ENCODE results near the gene MACF1. TPM values are rescaled to one million over a fixed set of nuclear protein-coding genes. Genes with fewer than 3 reads are reported as not detected.
A peak's percentile ranks its signal among the peaks of the same experiment; 100 is the strongest.
"Not testable (repeated sequence)": the region's sequence is repeated elsewhere in the genome, so short reads cannot be mapped to it uniquely, and the experiment has no call there.

MACF1 gene
- total and polyA plus RNA-seq, 4 donors = 284 to 366 (median 329) TPM

DNA sequence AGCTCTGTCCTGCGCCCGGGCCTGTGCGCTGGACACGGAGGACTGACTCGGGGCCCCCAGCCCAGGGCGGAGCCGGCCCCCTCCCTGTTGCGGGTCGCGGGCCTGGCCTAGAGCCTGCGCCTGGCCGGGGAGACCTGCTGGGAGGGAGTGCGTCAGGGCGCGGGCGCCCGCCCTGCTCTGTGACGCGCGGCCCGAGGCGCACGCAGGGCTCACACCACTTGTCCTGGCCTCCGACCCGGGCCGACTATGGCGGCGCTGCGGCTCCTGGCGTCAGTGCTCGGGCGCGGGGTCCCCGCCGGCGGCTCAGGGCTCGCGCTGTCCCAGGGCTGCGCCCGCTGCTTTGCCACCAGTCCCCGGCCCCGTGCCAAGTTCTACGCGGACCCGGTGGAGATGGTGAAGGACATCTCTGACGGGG lies 310.2 kb downstream of the MACF1 start:
- not testable (repeated sequence) for H3K27ac ChIP-seq (ENCODE audit: low read depth, low read length); H3K27me3 ChIP-seq (ENCODE audit: control insufficient read depth, insufficient read depth, low read length); H3K4me3 ChIP-seq (ENCODE audit: low read depth, low read length); H3K9me3 ChIP-seq (ENCODE audit: control insufficient read depth, insufficient read depth, low read length); H3K36me3 ChIP-seq (ENCODE audit: control insufficient read depth, insufficient read depth, low read length); H3K4me1 ChIP-seq (ENCODE audit: control insufficient read depth, insufficient read depth, low read length)
- 4% methylated on average over 18 of the region's 46 CpGs for WGBS (ENCODE audit: insufficient coverage)
- DNase-seq (ENCODE audit: low read depth in 4 of 6, low spot score in 6 of 6) = peak in 1 of 6 donors; percentile 27

DNA sequence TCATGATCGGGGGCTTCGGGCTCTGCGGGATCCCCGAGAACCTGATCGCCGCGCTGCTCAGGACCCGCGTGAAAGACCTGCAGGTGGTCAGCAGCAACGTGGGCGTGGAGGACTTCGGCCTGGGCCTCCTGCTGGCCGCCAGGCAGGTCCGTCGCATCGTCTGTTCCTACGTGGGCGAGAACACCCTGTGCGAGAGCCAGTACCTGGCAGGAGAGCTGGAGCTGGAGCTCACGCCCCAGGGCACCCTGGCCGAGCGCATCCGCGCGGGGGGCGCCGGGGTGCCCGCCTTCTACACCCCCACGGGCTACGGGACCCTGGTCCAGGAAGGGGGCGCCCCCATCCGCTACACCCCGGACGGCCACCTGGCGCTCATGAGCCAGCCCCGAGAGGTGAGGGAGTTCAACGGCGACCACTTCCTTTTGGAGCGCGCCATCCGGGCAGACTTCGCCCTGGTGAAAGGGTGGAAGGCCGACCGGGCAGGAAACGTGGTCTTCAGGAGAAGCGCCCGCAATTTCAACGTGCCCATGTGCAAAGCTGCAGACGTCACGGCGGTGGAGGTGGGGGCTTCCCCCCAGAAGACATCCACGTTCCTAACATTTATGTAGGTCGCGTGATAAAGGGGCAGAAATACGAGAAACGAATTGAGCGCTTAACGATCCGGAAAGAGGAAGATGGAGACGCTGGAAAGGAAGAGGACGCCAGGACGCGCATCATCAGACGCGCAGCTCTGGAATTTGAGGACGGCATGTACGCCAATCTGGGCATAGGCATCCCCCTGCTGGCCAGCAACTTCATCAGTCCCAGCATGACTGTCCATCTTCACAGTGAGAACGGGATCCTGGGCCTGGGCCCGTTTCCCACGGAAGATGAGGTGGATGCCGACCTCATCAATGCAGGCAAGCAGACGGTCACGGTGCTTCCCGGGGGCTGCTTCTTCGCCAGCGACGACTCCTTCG lies 310.9 kb downstream of the MACF1 start:
- WGBS (ENCODE audit: insufficient coverage) = no CpG with 5 or more reads among the region's 78 CpGs
- not testable (repeated sequence) for H3K4me1 ChIP-seq (ENCODE audit: control insufficient read depth, insufficient read depth, low read length); H3K27ac ChIP-seq (ENCODE audit: low read depth, low read length); H3K27me3 ChIP-seq (ENCODE audit: control insufficient read depth, insufficient read depth, low read length); H3K4me3 ChIP-seq (ENCODE audit: low read depth, low read length); H3K36me3 ChIP-seq (ENCODE audit: control insufficient read depth, insufficient read depth, low read length); H3K9me3 ChIP-seq (ENCODE audit: control insufficient read depth, insufficient read depth, low read length)
- peak in 2 of 6 donors; percentile 31 to 40 for DNase-seq (ENCODE audit: low read depth in 4 of 6, low spot score in 6 of 6)

DNA sequence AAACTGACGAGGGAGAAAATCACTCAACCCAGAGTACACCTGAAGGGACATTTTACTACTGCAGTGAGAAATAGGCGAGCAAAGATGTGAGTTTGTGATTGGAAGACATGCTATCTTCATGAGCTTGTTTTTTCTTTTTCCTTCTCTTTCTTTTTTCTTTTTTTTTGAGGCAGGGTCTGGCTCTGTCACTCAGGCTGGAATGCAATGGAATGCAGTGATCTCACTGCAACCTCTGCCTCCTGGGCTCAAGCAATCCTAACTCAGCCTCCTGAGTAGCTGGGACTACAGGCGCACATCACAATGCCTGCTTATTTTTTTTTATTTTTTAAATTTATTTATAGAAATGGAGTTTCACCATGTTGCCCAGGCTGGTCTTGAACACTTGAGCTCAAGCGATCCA lies 312.3 kb downstream of the MACF1 start:
- H3K27ac ChIP-seq (ENCODE audit: low read depth, low read length); H3K4me1 ChIP-seq (ENCODE audit: control insufficient read depth, insufficient read depth, low read length); H3K4me3 ChIP-seq (ENCODE audit: low read depth, low read length); DNase-seq (ENCODE audit: low read depth in 4 of 6, low spot score in 6 of 6); H3K9me3 ChIP-seq (ENCODE audit: control insufficient read depth, insufficient read depth, low read length); H3K36me3 ChIP-seq (ENCODE audit: control insufficient read depth, insufficient read depth, low read length); H3K27me3 ChIP-seq (ENCODE audit: control insufficient read depth, insufficient read depth, low read length): not testable (repeated sequence)
- WGBS (ENCODE audit: insufficient coverage) = no CpG with 5 or more reads among the region's 4 CpGs

DNA sequence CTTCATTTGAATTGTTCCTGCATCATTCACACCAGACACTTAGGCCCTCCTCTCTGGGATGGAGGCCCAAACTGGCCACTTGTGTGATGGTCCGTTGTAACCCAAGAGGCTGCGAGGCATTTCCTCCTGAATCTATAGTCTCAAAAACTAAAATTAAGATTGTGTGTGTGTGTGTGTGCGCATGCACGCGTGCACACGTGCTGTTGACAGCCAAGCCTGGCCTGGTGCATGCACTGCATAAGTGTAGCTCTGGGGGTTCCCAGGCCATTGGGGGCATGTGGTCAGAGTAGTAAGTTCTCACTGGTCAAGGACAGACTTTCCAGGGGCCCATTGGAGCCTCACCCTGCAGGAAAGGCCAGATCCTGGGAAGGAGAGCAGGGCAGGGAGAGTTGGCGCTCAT lies 313.4 kb downstream of the MACF1 start:
- H3K9me3 ChIP-seq (ENCODE audit: control insufficient read depth, insufficient read depth, low read length); H3K27ac ChIP-seq (ENCODE audit: low read depth, low read length); H3K36me3 ChIP-seq (ENCODE audit: control insufficient read depth, insufficient read depth, low read length); DNase-seq (ENCODE audit: low read depth in 4 of 6, low spot score in 6 of 6); H3K4me3 ChIP-seq (ENCODE audit: low read depth, low read length); H3K4me1 ChIP-seq (ENCODE audit: control insufficient read depth, insufficient read depth, low read length); H3K27me3 ChIP-seq (ENCODE audit: control insufficient read depth, insufficient read depth, low read length): not testable (repeated sequence)
- WGBS (ENCODE audit: insufficient coverage) = no CpG with 5 or more reads among the region's 7 CpGs

DNA sequence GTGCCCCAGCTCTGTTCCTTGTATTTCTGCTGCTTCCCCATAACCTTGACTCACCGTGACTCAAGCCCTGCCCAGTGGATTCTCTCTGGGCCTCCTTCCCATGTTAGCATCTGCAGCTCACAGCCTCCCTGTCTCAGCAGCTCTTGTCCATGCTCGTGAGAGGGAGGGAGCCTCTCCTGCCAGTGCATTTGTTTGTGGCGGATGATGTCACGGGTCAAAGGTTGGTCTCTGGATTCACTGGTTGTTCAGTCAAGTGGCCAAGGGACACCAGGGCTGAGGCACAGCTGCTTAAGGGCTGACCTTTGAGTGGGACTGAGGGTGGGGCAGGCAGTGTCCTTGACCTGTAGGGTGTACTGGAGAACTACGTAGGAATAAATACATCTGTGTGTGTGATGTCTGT lies 314.9 kb downstream of the MACF1 start:
- not testable (repeated sequence) for DNase-seq (ENCODE audit: low read depth in 4 of 6, low spot score in 6 of 6); H3K9me3 ChIP-seq (ENCODE audit: control insufficient read depth, insufficient read depth, low read length); H3K27ac ChIP-seq (ENCODE audit: low read depth, low read length); H3K27me3 ChIP-seq (ENCODE audit: control insufficient read depth, insufficient read depth, low read length); H3K4me1 ChIP-seq (ENCODE audit: control insufficient read depth, insufficient read depth, low read length); H3K4me3 ChIP-seq (ENCODE audit: low read depth, low read length)
- no CpG with 5 or more reads among the region's 5 CpGs for whole genome bisulfite sequencing (ENCODE audit: insufficient coverage)
- H3K36me3 ChIP-seq (ENCODE audit: control insufficient read depth, insufficient read depth, low read length) = peaks cover 12% of the 10 kb centered on the region

DNA sequence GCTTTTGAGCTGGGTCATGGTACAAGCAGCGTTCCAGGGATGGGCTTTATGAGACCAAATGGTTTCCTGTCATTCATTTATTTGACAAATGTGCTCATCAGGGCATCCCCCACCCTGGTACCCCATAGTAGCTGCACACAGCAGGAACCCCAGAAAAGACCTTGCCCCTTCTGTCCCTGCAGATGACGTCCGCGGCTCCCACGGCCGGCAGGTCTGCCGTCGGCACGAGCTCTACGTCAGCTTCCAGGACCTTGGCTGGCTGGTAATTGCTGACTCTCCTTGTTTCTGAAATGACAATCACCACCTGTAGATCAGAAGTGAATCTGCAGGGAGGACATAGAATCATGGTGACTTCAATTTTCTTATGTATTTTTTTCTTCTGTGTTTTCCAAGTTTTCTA lies 317.7 kb downstream of the MACF1 start:
- not testable (repeated sequence) for H3K27ac ChIP-seq (ENCODE audit: low read depth, low read length); H3K27me3 ChIP-seq (ENCODE audit: control insufficient read depth, insufficient read depth, low read length); H3K9me3 ChIP-seq (ENCODE audit: control insufficient read depth, insufficient read depth, low read length); DNase-seq (ENCODE audit: low read depth in 4 of 6, low spot score in 6 of 6); H3K4me1 ChIP-seq (ENCODE audit: control insufficient read depth, insufficient read depth, low read length); H3K4me3 ChIP-seq (ENCODE audit: low read depth, low read length)
- 80% methylated on average over 1 of the region's 10 CpGs for WGBS (ENCODE audit: insufficient coverage)
- H3K36me3 ChIP-seq (ENCODE audit: control insufficient read depth, insufficient read depth, low read length) = peaks cover 37% of the 10 kb centered on the region

DNA sequence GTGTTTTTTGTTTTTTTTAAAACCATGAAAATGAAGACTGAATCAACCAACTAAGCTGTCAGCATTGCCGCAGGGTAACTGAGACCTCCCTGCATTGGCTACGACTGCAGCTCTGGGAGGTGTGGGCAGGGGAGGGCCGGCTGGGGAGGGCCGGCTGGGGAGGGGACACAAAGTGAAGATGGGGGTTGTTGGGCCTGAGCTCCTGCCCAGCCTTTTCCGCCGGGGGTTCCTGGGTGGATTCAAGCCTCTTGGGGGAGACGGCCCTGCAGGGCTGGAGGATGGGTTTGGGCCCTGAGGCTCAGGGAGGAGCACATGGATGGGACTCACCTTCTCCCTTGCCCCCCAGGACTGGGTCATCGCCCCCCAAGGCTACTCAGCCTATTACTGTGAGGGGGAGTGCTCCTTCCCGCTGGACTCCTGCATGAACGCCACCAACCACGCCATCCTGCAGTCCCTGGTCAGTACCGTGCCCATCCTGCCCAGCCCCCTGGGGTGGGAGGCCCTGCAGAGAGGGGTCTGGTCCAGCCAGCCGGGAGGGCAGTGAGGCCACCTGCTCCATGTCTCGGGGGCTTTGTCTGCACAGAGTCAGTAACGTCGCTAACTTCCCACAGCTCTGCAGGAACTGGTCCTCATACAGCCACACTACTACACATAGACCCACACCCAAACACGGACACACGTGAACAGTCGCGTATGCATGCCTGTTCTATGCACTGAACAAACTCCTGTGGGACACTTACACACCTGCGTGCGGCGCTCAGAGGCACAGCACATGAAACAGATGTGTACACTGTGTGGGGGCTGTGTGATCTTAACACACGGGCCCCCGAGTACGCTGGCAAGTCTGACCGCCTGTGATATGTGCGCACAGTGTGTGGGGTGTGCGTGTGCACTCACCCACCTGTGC lies 318.4 kb downstream of the MACF1 start:
- Histone ChIP-seq H3K36me3 (ENCODE audit: control insufficient read depth, insufficient read depth, low read length) (peaks cover 44% of the 10 kb centered on the region), H3K27me3 (ENCODE audit: control insufficient read depth, insufficient read depth, low read length) (no peaks in the 10 kb centered on the region), H3K9me3 (ENCODE audit: control insufficient read depth, insufficient read depth, low read length) (no peaks in the 10 kb centered on the region), H3K4me1 (ENCODE audit: control insufficient read depth, insufficient read depth, low read length) (peaks cover 5% of the 10 kb centered on the region), H3K4me3 (ENCODE audit: low read depth, low read length) (no peak overlapping the region), H3K27ac (ENCODE audit: low read depth, low read length) (no peak overlapping the region)
- 73% methylated on average over 12 of the region's 29 CpGs for WGBS (ENCODE audit: insufficient coverage)
- no peak for DNase-seq (ENCODE audit: low read depth in 4 of 6, low spot score in 6 of 6)

DNA sequence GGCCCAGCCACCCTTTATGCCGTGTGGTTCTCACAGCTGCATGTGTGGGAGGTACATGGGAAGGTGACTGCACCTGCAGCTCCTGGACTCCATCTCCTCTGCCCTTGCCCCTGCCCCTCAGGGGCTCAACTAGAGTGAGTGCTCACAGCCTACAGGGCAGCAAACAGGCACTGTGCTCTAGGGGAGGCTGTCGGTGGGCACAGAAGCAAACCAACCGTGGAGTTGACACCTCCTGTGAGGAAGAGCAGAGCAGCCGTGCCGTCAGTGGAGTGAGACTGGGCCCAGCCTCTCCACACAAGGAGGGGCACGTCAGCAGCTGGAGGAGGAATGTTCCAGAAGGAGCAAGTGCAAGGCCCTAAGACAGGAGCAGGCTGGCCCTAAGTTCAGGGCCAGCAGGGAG lies 319.7 kb downstream of the MACF1 start:
- 71% methylated on average over 5 of the region's 6 CpGs for WGBS (ENCODE audit: insufficient coverage)
- no peaks in the 10 kb centered on the region for H3K27me3 ChIP-seq (ENCODE audit: control insufficient read depth, insufficient read depth, low read length)
- H3K4me1 ChIP-seq (ENCODE audit: control insufficient read depth, insufficient read depth, low read length) = peaks cover 5% of the 10 kb centered on the region
- peaks cover 57% of the 10 kb centered on the region for H3K36me3 ChIP-seq (ENCODE audit: control insufficient read depth, insufficient read depth, low read length)
- no peak overlapping the region for H3K27ac ChIP-seq (ENCODE audit: low read depth, low read length)
- no peak overlapping the region for H3K4me3 ChIP-seq (ENCODE audit: low read depth, low read length)
- H3K9me3 ChIP-seq (ENCODE audit: control insufficient read depth, insufficient read depth, low read length) = no peaks in the 10 kb centered on the region
- no peak for DNase-seq (ENCODE audit: low read depth in 4 of 6, low spot score in 6 of 6)

DNA sequence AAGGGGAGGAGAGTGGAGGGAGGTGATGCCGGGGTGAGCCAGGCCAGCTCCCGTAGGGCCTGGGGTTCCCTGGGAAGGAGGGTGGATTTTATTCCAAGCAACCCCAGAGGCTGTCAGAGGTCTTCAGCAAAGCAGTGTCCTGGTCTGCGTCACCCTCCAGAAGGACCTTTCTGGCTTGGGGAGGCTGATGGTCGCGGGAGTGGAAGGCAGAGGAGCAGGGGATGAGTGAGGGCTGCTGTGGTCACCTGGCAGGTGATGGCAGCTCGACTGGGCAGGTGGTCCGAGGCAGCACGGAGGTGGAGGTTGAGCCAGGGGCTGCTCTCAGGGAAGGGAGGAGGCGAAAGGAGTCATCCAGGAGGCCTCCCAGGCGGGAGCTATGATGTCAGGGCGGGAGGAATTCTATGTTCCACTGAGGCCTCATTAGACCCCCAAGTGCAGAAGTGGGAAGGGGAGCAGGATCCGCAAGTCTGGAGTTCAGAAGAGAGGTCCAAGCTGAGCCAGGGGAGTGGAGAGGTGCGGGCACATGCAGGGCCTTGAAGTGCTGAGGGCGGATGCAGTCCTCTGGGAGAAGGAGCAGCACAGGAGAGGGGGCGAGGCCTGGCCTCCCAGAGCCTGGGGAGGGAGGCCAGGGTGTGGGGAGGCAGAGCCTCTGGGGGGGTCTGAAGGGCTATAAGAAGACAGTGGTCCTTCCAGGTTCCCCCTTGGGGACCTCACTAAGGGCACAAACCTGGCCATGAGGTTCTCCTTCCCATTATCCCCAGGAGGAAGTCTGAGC lies 320.3 kb downstream of the MACF1 start:
- Histone ChIP-seq H3K27me3 (ENCODE audit: control insufficient read depth, insufficient read depth, low read length) (no peaks in the 10 kb centered on the region), H3K27ac (ENCODE audit: low read depth, low read length) (no peak overlapping the region), H3K4me3 (ENCODE audit: low read depth, low read length) (no peak overlapping the region), H3K36me3 (ENCODE audit: control insufficient read depth, insufficient read depth, low read length) (peaks cover 62% of the 10 kb centered on the region), H3K9me3 (ENCODE audit: control insufficient read depth, insufficient read depth, low read length) (no peaks in the 10 kb centered on the region), H3K4me1 (ENCODE audit: control insufficient read depth, insufficient read depth, low read length) (peaks cover 5% of the 10 kb centered on the region)
- DNase-seq (ENCODE audit: low read depth in 4 of 6, low spot score in 6 of 6) = no peak
- 91% methylated on average over 15 of the region's 15 CpGs for WGBS (ENCODE audit: insufficient coverage)
